Measurements from ENCODE around the gene ALDH2. TPM values are rescaled to one million over a fixed set of nuclear protein-coding genes. Genes with fewer than 3 reads are reported as not detected.

ALDH2 gene
- polyA plus RNA-seq, 1 of the 3 experiments (the other 2 are of a cell fraction) = 67.5 TPM

DNA sequence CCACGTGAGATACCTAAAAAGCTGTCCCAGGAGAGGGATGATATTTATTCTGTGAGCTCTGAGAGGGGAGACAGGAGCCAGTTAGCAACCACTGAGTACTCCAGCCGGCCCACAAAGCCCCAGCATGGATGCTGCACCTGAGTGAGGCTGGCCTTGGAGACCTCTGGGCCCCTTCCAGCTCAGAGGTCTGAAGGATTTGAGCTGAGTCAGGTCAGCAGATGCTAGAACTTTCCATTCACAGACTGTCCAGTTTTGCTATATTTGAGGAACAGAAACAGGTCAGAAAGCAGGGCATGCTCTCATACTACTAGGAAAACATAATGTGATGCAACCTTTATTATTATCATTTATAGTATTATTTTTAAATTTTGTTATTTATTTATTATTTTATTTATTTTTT is 60.3 kb downstream of the ALDH2 start:
- ChIA-PET POLR2A (no interaction called here), CTCF (interaction anchor here (2.7 kb wide), 1 partner anchor 14 kb away, joined by 17 read pairs; no protein-coding TSS in a partner anchor)
- H2AFZ ChIP-seq (ENCODE audit: low read depth) = no peak overlapping the region
- no peak overlapping the region for H3K9ac ChIP-seq
- no peaks in the 10 kb centered on the region for H3K36me3 ChIP-seq (replicated peaks in 1 of 2; ENCODE audit: control insufficient read depth in 1 of 2, insufficient read depth in 2 of 2, low read length in 1 of 2)
- DNase-seq = no peak
- no peak overlapping the region for H3K4me3 ChIP-seq (ENCODE audit: low read depth in 2 of 2, low read length in 1 of 2)
- no peaks in the 10 kb centered on the region for H4K20me1 ChIP-seq (ENCODE audit: insufficient read depth)
- no peak overlapping the region for H3K27ac ChIP-seq (ENCODE audit: low read depth in 2 of 2, low read length in 1 of 2)
- H3K27me3 ChIP-seq (ENCODE audit: insufficient read depth) = no peaks in the 10 kb centered on the region
- TF ChIP-seq TEAD4 (IDR thresholded peaks at IDR 0.05; ENCODE audit: borderline replicate concordance, insufficient read depth) (no peak), YY1 (IDR thresholded peaks at IDR 0.05; ENCODE audit: low read depth) (no peak), POLR2AphosphoS5 (IDR thresholded peaks at IDR 0.05; ENCODE audit: low read depth, low read length) (no peak), JUND (IDR thresholded peaks at IDR 0.05) (no peak), GABPA (IDR thresholded peaks at IDR 0.05; ENCODE audit: low read depth) (no peak), TCF12 (IDR thresholded peaks at IDR 0.05) (no peak), RCOR1 (IDR thresholded peaks at IDR 0.05; ENCODE audit: low read length) (no peak), FOXJ3 (CRISPR knock-in tag; IDR thresholded peaks at IDR 0.05) (no peak), NFIC (IDR thresholded peaks at IDR 0.05; ENCODE audit: borderline replicate concordance) (no peak), CHD2 (IDR thresholded peaks at IDR 0.05; ENCODE audit: low read length, partially characterized antibody) (no peak), SIN3A (IDR thresholded peaks at IDR 0.05; ENCODE audit: borderline replicate concordance, low read depth, low read length) (no peak), GATA2 (CRISPR knock-in tag; IDR thresholded peaks at IDR 0.05) (no peak), FOSL2 (IDR thresholded peaks at IDR 0.05; ENCODE audit: borderline replicate concordance, low read depth) (no peak), TAF1 (IDR thresholded peaks at IDR 0.05; ENCODE audit: borderline replicate concordance, low read depth, low read length) (no peak), EP300 (IDR thresholded peaks at IDR 0.05; ENCODE audit: borderline replicate concordance in 1 of 2, low read depth in 1 of 2, low read length in 1 of 2) (no peak), USF2 (IDR thresholded peaks at IDR 0.05; ENCODE audit: borderline replicate concordance, low read depth, low read length) (no peak)
- TF ChIP-seq, protein P1, sequence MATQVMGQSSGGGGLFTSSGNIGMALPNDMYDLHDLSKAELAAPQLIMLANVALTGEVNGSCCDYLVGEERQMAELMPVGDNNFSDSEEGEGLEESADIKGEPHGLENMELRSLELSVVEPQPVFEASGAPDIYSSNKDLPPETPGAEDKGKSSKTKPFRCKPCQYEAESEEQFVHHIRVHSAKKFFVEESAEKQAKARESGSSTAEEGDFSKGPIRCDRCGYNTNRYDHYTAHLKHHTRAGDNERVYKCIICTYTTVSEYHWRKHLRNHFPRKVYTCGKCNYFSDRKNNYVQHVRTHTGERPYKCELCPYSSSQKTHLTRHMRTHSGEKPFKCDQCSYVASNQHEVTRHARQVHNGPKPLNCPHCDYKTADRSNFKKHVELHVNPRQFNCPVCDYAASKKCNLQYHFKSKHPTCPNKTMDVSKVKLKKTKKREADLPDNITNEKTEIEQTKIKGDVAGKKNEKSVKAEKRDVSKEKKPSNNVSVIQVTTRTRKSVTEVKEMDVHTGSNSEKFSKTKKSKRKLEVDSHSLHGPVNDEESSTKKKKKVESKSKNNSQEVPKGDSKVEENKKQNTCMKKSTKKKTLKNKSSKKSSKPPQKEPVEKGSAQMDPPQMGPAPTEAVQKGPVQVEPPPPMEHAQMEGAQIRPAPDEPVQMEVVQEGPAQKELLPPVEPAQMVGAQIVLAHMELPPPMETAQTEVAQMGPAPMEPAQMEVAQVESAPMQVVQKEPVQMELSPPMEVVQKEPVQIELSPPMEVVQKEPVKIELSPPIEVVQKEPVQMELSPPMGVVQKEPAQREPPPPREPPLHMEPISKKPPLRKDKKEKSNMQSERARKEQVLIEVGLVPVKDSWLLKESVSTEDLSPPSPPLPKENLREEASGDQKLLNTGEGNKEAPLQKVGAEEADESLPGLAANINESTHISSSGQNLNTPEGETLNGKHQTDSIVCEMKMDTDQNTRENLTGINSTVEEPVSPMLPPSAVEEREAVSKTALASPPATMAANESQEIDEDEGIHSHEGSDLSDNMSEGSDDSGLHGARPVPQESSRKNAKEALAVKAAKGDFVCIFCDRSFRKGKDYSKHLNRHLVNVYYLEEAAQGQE (IDR thresholded peaks at IDR 0.05; ENCODE audit: low read depth, low read length) = no peak
- TF ChIP-seq, protein P2, sequence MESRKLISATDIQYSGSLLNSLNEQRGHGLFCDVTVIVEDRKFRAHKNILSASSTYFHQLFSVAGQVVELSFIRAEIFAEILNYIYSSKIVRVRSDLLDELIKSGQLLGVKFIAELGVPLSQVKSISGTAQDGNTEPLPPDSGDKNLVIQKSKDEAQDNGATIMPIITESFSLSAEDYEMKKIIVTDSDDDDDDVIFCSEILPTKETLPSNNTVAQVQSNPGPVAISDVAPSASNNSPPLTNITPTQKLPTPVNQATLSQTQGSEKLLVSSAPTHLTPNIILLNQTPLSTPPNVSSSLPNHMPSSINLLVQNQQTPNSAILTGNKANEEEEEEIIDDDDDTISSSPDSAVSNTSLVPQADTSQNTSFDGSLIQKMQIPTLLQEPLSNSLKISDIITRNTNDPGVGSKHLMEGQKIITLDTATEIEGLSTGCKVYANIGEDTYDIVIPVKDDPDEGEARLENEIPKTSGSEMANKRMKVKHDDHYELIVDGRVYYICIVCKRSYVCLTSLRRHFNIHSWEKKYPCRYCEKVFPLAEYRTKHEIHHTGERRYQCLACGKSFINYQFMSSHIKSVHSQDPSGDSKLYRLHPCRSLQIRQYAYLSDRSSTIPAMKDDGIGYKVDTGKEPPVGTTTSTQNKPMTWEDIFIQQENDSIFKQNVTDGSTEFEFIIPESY (IDR thresholded peaks at IDR 0.05; ENCODE audit: borderline replicate concordance, low read depth) = no peak
- TF ChIP-seq, protein P3, sequence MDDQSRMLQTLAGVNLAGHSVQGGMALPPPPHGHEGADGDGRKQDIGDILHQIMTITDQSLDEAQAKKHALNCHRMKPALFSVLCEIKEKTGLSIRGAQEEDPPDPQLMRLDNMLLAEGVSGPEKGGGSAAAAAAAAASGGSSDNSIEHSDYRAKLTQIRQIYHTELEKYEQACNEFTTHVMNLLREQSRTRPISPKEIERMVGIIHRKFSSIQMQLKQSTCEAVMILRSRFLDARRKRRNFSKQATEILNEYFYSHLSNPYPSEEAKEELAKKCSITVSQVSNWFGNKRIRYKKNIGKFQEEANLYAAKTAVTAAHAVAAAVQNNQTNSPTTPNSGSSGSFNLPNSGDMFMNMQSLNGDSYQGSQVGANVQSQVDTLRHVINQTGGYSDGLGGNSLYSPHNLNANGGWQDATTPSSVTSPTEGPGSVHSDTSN (IDR thresholded peaks at IDR 0.05) = no peak
- TF ChIP-seq, protein P4, sequence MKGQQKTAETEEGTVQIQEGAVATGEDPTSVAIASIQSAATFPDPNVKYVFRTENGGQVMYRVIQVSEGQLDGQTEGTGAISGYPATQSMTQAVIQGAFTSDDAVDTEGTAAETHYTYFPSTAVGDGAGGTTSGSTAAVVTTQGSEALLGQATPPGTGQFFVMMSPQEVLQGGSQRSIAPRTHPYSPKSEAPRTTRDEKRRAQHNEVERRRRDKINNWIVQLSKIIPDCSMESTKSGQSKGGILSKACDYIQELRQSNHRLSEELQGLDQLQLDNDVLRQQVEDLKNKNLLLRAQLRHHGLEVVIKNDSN (IDR thresholded peaks at IDR 0.05; ENCODE audit: borderline replicate concordance, low read depth) = no peak
- no peaks in the 10 kb centered on the region for H3K9me2 ChIP-seq
- no peaks in the 10 kb centered on the region for H3F3A ChIP-seq (replicated peaks; ENCODE audit: insufficient read depth)
- H3K79me2 ChIP-seq (ENCODE audit: insufficient read depth) = no peaks in the 10 kb centered on the region
- H3K9me3 ChIP-seq = no peaks in the 10 kb centered on the region
- 27% methylated on average over 2 of the region's 2 CpGs for WGBS (ENCODE audit: low lambda C conversion rate)
- H3K4me2 ChIP-seq = no peak overlapping the region
- H3K4me1 ChIP-seq (ENCODE audit: control insufficient read depth in 1 of 2, insufficient read depth in 2 of 2, low read depth in 1 of 2, low read length in 1 of 2) = no peaks in the 10 kb centered on the region
